Ascending aorta (tissue), 2 donors: ENCODE results near the gene ARHGAP28. TPM values are rescaled to one million over a fixed set of nuclear protein-coding genes. Genes with fewer than 3 reads are reported as not detected.

ENCODE experiments used
- DNase-seq, 2 donors: peaks; one replicate each; pipeline ENCODE4 v3.0.0-alpha.2; 2019; ENCODE audit warnings: low spot score in 2 of 2
- H3K27ac ChIP-seq, 2 donors: fragments of 200-600 bp; sonication (generic); one replicate each; pipeline ENCODE4 v1.5.1; 2016 to 2017; ENCODE audit warnings: mild to moderate bottlenecking in 1 of 2
- H3K27me3 ChIP-seq: fragments of 200-600 bp; sonication (generic); one replicate; pipeline ENCODE4 v1.5.1; 2017
- H3K36me3 ChIP-seq, 2 donors: fragments of 200-600 bp; sonication (generic); one replicate each; pipeline ENCODE4 v1.5.1; 2016
- H3K4me1 ChIP-seq, 2 donors: fragments of 200-600 bp; sonication (generic); one replicate each; pipeline ENCODE4 v1.5.1; 2016 to 2017; ENCODE audit warnings: mild to moderate bottlenecking in 1 of 2
- H3K4me3 ChIP-seq, 2 donors: fragments of 200-600 bp; sonication (generic); one replicate each; pipeline ENCODE4 v1.5.1; 2016 to 2017; ENCODE audit warnings: mild to moderate bottlenecking in 1 of 2
- H3K9me3 ChIP-seq, 2 donors: fragments of 200-600 bp; sonication (generic); one replicate each; pipeline ENCODE4 v1.5.1; 2016
- CTCF ChIP-seq, 3 experiments: fragments of 200-600 bp in 2 of 3; fragments of 450-650 bp in 1 of 3; sonication (generic) in 2 of 3; IDR thresholded peaks; one replicate each; pipeline ENCODE4 v1.5.1; 2016 to 2019; ENCODE audit warnings: antibody characterized with exemption in 3 of 3, mild to moderate bottlenecking in 1 of 3, moderate library complexity in 1 of 3
- intact Hi-C: fragments of 100-400 bp; cut with DNase I; formaldehyde crosslinking; loops from one replicate; pipeline ENCODE4 v1.15.1; 2023
- total RNA-seq: library from RNA; depleted of rRNA; stranded (reverse); fragments of >200 nt; gene quantifications from one replicate; pipeline ENCODE4 v1.1.0, GENCODE V29; 2016

ARHGAP28 gene
- total RNA-seq, 1 donor from 2014 or later = 0.85 TPM

GRCh38 chr18:6759579-6759978 lies 30.1 kb downstream of the ARHGAP28 start:
- Histone ChIP-seq H3K27ac (no peak overlapping the region), H3K36me3 (no peaks in the 10 kb centered on the region), H3K9me3 (no peaks in the 10 kb centered on the region)

DNA sequence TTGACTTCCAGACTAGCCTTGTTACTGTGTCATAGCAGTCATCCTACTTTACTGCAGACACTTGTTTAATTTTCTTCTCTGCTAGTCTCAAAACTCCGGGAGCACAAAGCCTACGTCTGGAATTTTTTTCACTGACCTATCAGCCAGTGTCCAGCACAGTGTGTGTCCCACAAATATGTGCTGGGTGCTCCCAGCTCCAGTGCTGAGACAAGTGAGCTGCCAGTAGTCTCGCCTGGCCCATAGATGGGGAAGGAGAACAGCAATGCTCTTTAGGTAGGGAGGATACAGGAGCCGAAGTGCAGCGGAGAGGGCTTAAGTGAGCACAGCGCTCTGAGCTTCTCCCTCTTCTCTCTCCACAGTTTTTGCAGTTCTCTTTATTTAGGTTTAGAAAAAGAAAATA lies 34.0 kb downstream of the ARHGAP28 start:
- H3K27ac ChIP-seq = no peak overlapping the region
- no peak for TF ChIP-seq CTCF (IDR thresholded peaks at IDR 0.05)
- intact Hi-C loops = no loop called here
- no peak overlapping the region for H3K4me3 ChIP-seq
- H3K27me3 ChIP-seq = no peaks in the 10 kb centered on the region
- no peaks in the 10 kb centered on the region for H3K36me3 ChIP-seq
- no peaks in the 10 kb centered on the region for H3K4me1 ChIP-seq
- DNase-seq = no peak
- H3K9me3 ChIP-seq = no peaks in the 10 kb centered on the region

More at GRCh38 chr18:6759579-6759978, 30.1 kb downstream of the ARHGAP28 start:
- Histone ChIP-seq H3K4me1 (no peaks in the 10 kb centered on the region), H3K4me3 (no peak overlapping the region), H3K27me3 (no peaks in the 10 kb centered on the region)
- DNase-seq = no peak
- intact Hi-C loops = no loop called here
- no peak for TF ChIP-seq CTCF (IDR thresholded peaks at IDR 0.05)

- Histone ChIP-seq H3K27me3 (no peaks in the 10 kb centered on the region), H3K27ac (no peak overlapping the region), H3K4me3 (no peak overlapping the region), H3K4me1 (no peaks in the 10 kb centered on the region), H3K36me3 (no peaks in the 10 kb centered on the region), H3K9me3 (no peaks in the 10 kb centered on the region)
- intact Hi-C loops = no loop called here
- no peak for TF ChIP-seq CTCF (IDR thresholded peaks at IDR 0.05)
- DNase-seq = no peak
Observed at GRCh38 chr18:6764382-6764781, 34.9 kb downstream of the ARHGAP28 start.

DNA sequence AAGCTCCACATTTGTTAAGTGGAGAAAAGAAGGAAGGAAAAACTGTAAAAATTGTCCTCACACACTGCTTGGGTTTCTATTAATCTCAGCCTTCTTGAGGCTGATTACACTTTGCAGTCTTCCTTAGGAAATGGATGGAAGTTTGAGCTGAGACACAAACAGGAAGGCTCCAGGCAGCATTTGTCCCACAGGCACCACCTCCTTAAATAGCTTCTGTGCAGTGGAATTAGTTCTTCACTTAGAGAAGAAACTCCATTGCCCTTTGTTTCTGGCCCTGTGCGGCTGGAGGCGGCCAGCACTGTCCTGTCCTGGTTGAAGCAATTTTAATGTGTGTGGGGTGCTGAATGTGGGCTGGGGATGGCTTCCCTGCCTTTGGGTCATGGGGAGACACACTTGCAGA lies 44.3 kb downstream of the ARHGAP28 start:
- no peak for TF ChIP-seq CTCF (IDR thresholded peaks at IDR 0.05)
- no peaks in the 10 kb centered on the region for H3K36me3 ChIP-seq
- no peaks in the 10 kb centered on the region for H3K9me3 ChIP-seq
- intact Hi-C loops = no loop called here
- H3K27me3 ChIP-seq = no peaks in the 10 kb centered on the region
- H3K4me3 ChIP-seq = no peak overlapping the region
- H3K27ac ChIP-seq = no peak overlapping the region
- no peaks in the 10 kb centered on the region for H3K4me1 ChIP-seq
- DNase-seq = no peak

- no peaks in the 10 kb centered on the region for H3K9me3 ChIP-seq
- no peak overlapping the region for H3K4me3 ChIP-seq
- no peaks in the 10 kb centered on the region for H3K36me3 ChIP-seq
- intact Hi-C loops = no loop called here
- DNase-seq = no peak
- no peaks in the 10 kb centered on the region for H3K27me3 ChIP-seq
- H3K4me1 ChIP-seq = no peaks in the 10 kb centered on the region
- TF ChIP-seq CTCF (IDR thresholded peaks at IDR 0.05) = no peak
- no peak overlapping the region for H3K27ac ChIP-seq
Observed at GRCh38 chr18:6775237-6775636, 45.7 kb downstream of the ARHGAP28 start.

DNA sequence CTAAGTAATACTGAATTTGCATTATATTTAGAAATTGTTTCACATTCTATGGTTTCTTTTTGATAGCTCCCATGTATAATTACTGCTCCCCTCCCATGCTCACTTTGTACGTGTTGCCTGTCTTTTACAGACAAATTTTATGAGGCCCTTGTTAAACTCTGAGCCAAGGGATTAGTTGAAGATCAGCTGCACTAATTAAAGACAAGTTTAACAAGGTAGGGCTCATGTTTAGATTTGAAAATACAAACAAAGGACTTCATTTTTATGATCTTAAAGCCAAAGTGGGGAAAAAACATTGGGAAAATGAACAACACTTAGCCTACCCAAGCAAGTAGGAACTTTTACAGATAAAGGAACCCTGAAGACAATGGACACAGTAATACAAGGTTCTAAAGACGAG lies 46.2 kb downstream of the ARHGAP28 start:
- no peak overlapping the region for H3K27ac ChIP-seq
- H3K4me1 ChIP-seq = no peaks in the 10 kb centered on the region
- intact Hi-C loops = no loop called here
- no peaks in the 10 kb centered on the region for H3K9me3 ChIP-seq
- no peak for TF ChIP-seq CTCF (IDR thresholded peaks at IDR 0.05)
- DNase-seq = no peak
- H3K36me3 ChIP-seq = no peaks in the 10 kb centered on the region
- H3K27me3 ChIP-seq = no peaks in the 10 kb centered on the region
- H3K4me3 ChIP-seq = no peak overlapping the region
